ENCODE data around the gene PAXIP1. TPM values are rescaled to one million over a fixed set of nuclear protein-coding genes. Genes with fewer than 3 reads are reported as not detected.

Gene PAXIP1
- total and polyA plus RNA-seq, 10 of the 15 experiments (the other 5 are each of a cell fraction or from before 2014, with no cell fraction given), result 7.3 to 27.2 (median 18.1) TPM

DNA sequence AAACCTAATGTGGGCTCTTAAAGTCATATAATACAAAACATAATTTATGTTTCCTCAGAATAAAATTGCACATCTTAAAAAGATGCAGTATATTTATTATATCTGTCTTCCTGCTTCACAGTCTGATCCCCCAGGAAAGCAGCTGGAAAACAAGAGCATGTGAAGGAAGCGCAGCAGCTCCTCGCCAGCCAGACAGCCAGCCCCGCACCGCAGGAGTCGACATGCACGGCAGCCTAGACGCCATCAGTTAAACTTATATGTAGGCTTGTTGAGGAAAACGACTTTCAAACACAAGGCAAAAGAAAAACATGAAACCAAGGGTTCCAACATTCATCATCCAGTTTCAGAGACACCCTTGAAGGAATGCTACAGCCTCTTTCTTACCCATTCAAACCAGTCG, 59.0 kb downstream of the PAXIP1 start (continued):
- TF ChIP-seq, protein P1, sequence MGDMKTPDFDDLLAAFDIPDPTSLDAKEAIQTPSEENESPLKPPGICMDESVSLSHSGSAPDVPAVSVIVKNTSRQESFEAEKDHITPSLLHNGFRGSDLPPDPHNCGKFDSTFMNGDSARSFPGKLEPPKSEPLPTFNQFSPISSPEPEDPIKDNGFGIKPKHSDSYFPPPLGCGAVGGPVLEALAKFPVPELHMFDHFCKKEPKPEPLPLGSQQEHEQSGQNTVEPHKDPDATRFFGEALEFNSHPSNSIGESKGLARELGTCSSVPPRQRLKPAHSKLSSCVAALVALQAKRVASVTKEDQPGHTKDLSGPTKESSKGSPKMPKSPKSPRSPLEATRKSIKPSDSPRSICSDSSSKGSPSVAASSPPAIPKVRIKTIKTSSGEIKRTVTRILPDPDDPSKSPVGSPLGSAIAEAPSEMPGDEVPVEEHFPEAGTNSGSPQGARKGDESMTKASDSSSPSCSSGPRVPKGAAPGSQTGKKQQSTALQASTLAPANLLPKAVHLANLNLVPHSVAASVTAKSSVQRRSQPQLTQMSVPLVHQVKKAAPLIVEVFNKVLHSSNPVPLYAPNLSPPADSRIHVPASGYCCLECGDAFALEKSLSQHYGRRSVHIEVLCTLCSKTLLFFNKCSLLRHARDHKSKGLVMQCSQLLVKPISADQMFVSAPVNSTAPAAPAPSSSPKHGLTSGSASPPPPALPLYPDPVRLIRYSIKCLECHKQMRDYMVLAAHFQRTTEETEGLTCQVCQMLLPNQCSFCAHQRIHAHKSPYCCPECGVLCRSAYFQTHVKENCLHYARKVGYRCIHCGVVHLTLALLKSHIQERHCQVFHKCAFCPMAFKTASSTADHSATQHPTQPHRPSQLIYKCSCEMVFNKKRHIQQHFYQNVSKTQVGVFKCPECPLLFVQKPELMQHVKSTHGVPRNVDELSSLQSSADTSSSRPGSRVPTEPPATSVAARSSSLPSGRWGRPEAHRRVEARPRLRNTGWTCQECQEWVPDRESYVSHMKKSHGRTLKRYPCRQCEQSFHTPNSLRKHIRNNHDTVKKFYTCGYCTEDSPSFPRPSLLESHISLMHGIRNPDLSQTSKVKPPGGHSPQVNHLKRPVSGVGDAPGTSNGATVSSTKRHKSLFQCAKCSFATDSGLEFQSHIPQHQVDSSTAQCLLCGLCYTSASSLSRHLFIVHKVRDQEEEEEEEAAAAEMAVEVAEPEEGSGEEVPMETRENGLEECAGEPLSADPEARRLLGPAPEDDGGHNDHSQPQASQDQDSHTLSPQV (IDR thresholded peaks at IDR 0.05), result no peak
- TF ChIP-seq ZNF24 (IDR thresholded peaks at IDR 0.05) (no peak), CREM (IDR thresholded peaks at IDR 0.05; ENCODE audit: low read depth) (no peak), KDM1A (IDR thresholded peaks at IDR 0.05; ENCODE audit: borderline replicate concordance) (no peak), POLR2AphosphoS2 (IDR thresholded peaks at IDR 0.05; ENCODE audit: low read depth, low read length) (no peak)
- TF ChIP-seq, protein P2, sequence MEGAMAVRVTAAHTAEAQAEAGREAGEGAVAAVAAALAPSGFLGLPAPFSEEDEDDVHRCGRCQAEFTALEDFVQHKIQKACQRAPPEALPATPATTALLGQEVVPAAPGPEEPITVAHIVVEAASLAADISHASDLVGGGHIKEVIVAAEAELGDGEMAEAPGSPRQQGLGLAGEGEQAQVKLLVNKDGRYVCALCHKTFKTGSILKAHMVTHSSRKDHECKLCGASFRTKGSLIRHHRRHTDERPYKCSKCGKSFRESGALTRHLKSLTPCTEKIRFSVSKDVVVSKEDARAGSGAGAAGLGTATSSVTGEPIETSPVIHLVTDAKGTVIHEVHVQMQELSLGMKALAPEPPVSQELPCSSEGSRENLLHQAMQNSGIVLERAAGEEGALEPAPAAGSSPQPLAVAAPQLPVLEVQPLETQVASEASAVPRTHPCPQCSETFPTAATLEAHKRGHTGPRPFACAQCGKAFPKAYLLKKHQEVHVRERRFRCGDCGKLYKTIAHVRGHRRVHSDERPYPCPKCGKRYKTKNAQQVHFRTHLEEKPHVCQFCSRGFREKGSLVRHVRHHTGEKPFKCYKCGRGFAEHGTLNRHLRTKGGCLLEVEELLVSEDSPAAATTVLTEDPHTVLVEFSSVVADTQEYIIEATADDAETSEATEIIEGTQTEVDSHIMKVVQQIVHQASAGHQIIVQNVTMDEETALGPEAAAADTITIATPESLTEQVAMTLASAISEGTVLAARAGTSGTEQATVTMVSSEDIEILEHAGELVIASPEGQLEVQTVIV (IDR thresholded peaks at IDR 0.05; ENCODE audit: borderline replicate concordance, partially characterized antibody), result no peak

Data from GM12878 (cell line).